ENCODE data around the gene ALDH3B2. TPM values are rescaled to one million over a fixed set of nuclear protein-coding genes. Genes with fewer than 3 reads are reported as not detected.
"Not testable (repeated sequence)": the region's sequence is repeated elsewhere in the genome, so short reads cannot be mapped to it uniquely, and the experiment has no call there.

ALDH3B2 gene
- total RNA-seq, 4 donors from 2014 or later = not detected

DNA sequence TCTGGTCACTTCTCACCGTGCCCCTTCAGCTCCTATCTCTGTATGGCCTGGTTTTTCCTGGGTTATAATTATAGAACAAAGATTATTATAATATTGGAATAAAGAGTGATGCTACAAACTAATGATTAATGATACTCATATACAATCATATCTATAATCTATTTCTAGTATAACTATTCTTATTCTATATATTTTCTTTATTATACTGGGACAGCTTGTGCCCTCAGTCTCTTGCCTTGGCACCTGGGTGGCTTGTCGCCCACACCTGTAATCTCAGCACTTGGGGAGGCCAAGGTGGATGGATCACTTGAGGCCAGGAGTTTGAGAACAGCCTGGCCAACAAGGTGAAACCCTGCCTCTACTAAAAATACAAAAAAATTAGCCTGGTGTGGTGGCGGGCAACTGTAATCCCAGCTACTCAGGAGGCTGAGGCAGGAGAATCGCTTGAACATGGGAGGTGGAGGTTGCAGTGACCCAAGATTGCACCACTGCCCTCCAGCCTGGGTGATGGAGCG lies 14.7 kb downstream of the ALDH3B2 start:
- H3K27me3 ChIP-seq, DNase-seq, ATAC-seq, H3K27ac ChIP-seq, H3K36me3 ChIP-seq, H3K4me3 ChIP-seq, H3K4me1 ChIP-seq, H3K9me3 ChIP-seq: not testable (repeated sequence)
- intact Hi-C loops (cut with DNase I; ENCODE audit: low total_unique reads) = loop anchor here (1.0 to 2.0 kb wide), 3 partner anchors 29 to 87 kb away; no protein-coding TSS in a partner anchor
- in situ Hi-C loops (cut with MboI; ENCODE audit: low sequenced_read_pairs in 4 of 4) = loop anchor here in 1 of 4 donors (5.0 kb wide), 1 partner anchor 92 kb away; no protein-coding TSS in a partner anchor
- TF ChIP-seq, protein P1, sequence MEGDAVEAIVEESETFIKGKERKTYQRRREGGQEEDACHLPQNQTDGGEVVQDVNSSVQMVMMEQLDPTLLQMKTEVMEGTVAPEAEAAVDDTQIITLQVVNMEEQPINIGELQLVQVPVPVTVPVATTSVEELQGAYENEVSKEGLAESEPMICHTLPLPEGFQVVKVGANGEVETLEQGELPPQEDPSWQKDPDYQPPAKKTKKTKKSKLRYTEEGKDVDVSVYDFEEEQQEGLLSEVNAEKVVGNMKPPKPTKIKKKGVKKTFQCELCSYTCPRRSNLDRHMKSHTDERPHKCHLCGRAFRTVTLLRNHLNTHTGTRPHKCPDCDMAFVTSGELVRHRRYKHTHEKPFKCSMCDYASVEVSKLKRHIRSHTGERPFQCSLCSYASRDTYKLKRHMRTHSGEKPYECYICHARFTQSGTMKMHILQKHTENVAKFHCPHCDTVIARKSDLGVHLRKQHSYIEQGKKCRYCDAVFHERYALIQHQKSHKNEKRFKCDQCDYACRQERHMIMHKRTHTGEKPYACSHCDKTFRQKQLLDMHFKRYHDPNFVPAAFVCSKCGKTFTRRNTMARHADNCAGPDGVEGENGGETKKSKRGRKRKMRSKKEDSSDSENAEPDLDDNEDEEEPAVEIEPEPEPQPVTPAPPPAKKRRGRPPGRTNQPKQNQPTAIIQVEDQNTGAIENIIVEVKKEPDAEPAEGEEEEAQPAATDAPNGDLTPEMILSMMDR (IDR thresholded peaks at IDR 0.05 in 4 of 5, conservative IDR thresholded peaks at IDR 0.05 in 1 of 5) = peak in 1 of 5 experiments; percentile 24

DNA sequence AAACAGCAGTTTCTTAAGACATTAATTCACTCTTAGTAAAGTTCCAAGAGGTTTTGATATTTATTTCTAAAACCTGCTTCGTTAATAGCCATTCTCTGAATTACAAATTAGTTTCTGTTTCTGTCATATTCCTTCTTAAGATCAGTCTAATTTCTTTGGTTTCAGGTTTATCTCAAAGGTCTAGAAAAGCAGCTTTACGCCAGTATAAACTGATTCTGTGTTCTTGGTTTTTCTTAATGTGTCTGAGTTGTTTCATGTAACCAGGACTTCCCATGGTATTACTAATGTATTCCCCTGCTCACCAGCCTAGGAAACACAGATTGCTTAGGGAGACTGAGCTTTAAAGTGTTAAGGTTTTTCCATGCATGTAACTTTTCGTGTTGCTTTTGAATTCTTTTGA lies 17.1 kb downstream of the ALDH3B2 start:
- TF ChIP-seq, protein P1 (IDR thresholded peaks at IDR 0.05 in 4 of 5, conservative IDR thresholded peaks at IDR 0.05 in 1 of 5) = no peak
- TF ChIP-seq POLR2A (IDR thresholded peaks at IDR 0.05) = no peak
- H3K27me3 ChIP-seq = no peaks in the 10 kb centered on the region
- no peak overlapping the region for H3K27ac ChIP-seq
- DNase-seq (no peak), ATAC-seq (no peak)
- no peaks in the 10 kb centered on the region for H3K4me1 ChIP-seq
- no peaks in the 10 kb centered on the region for H3K36me3 ChIP-seq
- no peaks in the 10 kb centered on the region for H3K9me3 ChIP-seq
- intact Hi-C loops (cut with DNase I; ENCODE audit: low total_unique reads) = no loop called here
- in situ Hi-C loops (cut with MboI; ENCODE audit: low sequenced_read_pairs in 4 of 4) = no loop called here
- no peak overlapping the region for H3K4me3 ChIP-seq

DNA sequence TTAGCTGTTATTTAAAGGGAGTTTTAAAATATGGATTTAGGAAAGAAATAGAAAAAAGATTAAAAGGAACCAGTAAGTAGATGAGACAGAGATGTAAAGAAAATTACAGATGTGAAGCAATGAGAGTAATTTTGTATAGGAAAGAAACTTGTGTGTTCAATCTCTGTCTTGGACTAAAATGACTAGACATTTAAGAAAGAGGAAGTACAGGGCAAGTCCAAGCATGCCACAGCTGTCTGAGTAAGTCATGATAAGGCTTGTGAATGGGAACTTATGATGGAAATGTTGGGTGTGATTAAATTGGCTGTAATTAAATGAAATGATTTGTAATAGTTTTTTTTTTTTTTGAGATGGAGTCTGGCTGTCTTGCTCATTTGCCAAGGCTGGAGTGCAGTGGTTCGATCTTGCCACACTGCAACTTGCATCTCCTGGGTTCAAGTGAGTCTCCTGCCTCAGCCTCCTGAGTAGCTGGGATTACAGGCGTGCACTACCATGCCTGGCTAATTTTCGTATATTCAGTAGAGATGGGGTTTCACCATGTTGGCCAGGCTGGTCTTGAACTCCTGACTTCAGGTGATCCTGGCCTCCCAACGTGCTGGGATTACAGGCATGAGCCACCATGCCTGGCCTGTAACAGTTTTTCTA lies 18.0 kb downstream of the ALDH3B2 start:
- TF ChIP-seq, protein P1 (IDR thresholded peaks at IDR 0.05 in 4 of 5, conservative IDR thresholded peaks at IDR 0.05 in 1 of 5) = no peak
- no peak for TF ChIP-seq POLR2A (IDR thresholded peaks at IDR 0.05)
- H3K4me1 ChIP-seq = no peaks in the 10 kb centered on the region
- in situ Hi-C loops (cut with MboI; ENCODE audit: low sequenced_read_pairs in 4 of 4) (no loop called here), intact Hi-C loops (cut with DNase I; ENCODE audit: low total_unique reads) (no loop called here)
- H3K36me3 ChIP-seq = no peaks in the 10 kb centered on the region
- H3K27ac ChIP-seq = no peak overlapping the region
- H3K27me3 ChIP-seq = peaks cover 0 to 3% (median 0%) of the 10 kb centered on the region in 3 donors
- no peak for DNase-seq
- no peaks in the 10 kb centered on the region for H3K9me3 ChIP-seq
- H3K4me3 ChIP-seq = no peak overlapping the region
- no peak for ATAC-seq

DNA sequence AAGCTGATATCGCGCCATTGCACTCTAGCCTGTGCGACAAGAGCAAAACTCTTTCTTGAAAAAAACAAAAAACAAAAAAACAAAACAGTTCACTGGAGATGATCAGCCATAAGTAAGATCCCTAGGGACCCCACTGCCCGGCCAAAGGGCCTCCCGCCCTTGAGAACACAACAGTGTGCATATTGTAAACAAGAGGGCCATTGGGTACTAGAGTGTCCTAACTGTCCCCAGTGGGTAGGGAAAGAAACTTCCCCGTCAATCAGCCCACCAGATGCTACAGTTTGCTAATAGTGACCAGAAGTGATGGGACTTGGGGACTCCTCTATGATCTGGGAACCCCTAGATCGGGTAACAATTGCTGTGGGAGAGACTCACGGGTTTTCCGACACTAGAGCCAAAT lies 20.2 kb downstream of the ALDH3B2 start:
- TF ChIP-seq, protein P1 (IDR thresholded peaks at IDR 0.05 in 4 of 5, conservative IDR thresholded peaks at IDR 0.05 in 1 of 5) = no peak
- no peak for TF ChIP-seq POLR2A (IDR thresholded peaks at IDR 0.05)
- H3K4me1 ChIP-seq = no peaks in the 10 kb centered on the region
- ATAC-seq (no peak), DNase-seq (no peak)
- no peak overlapping the region for H3K27ac ChIP-seq
- H3K36me3 ChIP-seq = no peaks in the 10 kb centered on the region
- peaks cover 0 to 3% (median 0%) of the 10 kb centered on the region in 3 donors for H3K27me3 ChIP-seq
- H3K4me3 ChIP-seq = no peak overlapping the region
- no peaks in the 10 kb centered on the region for H3K9me3 ChIP-seq
- in situ Hi-C loops (cut with MboI; ENCODE audit: low sequenced_read_pairs in 4 of 4) = no loop called here
- intact Hi-C loops (cut with DNase I; ENCODE audit: low total_unique reads) = no loop called here

Measured in gastrocnemius medialis (tissue), 4 donors.